H4 (cell line): ENCODE data around the gene AUTS2. TPM values are rescaled to one million over a fixed set of nuclear protein-coding genes. Genes with fewer than 3 reads are reported as not detected.

Experiments
- DNase-seq: peaks from one replicate; pipeline ENCODE4 v3.0.0-alpha.2; 2015; ENCODE audit warnings: low spot score
- total RNA-seq: library from RNA; depleted of rRNA; stranded (reverse); fragments of >200 nt; shearing (Covaris generic); gene quantifications from 2 replicates; pipeline ENCODE4 v1.2.3, GENCODE V29; 2014

AUTS2 gene
- total RNA-seq, 1 experiment from 2014 or later: 4.1 TPM

GRCh38 chr7:70573071-70573661 lies 974.9 kb downstream of the AUTS2 start:
- DNase-seq: no peak

DNA sequence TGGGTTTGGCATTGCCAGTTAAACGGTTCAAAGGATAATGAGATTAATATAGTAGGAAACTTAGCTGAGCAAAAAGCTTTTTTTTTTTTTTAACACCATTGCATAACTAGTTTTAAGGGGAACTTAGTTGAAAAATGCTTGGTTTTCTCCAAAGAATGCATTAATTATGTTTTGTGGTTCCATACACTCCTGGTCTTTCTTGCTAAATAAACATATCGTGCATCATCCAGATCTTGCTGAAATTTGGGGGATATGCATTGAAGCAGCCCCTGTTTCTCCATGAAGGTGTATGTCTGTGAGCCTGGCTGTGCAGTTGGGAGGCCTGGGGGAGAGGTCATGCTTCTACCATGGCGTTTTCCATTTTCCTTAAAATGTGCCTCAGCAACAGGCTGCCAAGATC lies 975.4 kb downstream of the AUTS2 start:
- DNase-seq: no peak

- no peak for DNase-seq
Observed at GRCh38 chr7:70574314-70574834, 976.1 kb downstream of the AUTS2 start.

GRCh38 chr7:70574970-70575799 lies 976.9 kb downstream of the AUTS2 start:
- DNase-seq: no peak

GRCh38 chr7:70577078-70577477 lies 978.8 kb downstream of the AUTS2 start:
- no peak for DNase-seq

GRCh38 chr7:70578131-70578530 lies 979.9 kb downstream of the AUTS2 start:
- DNase-seq: no peak

- DNase-seq: no peak
Observed at GRCh38 chr7:70579397-70580097, 981.3 kb downstream of the AUTS2 start.

GRCh38 chr7:70580161-70580560 lies 981.9 kb downstream of the AUTS2 start:
- DNase-seq: no peak

- no peak for DNase-seq
Observed at GRCh38 chr7:70582927-70583895, 984.9 kb downstream of the AUTS2 start.

DNA sequence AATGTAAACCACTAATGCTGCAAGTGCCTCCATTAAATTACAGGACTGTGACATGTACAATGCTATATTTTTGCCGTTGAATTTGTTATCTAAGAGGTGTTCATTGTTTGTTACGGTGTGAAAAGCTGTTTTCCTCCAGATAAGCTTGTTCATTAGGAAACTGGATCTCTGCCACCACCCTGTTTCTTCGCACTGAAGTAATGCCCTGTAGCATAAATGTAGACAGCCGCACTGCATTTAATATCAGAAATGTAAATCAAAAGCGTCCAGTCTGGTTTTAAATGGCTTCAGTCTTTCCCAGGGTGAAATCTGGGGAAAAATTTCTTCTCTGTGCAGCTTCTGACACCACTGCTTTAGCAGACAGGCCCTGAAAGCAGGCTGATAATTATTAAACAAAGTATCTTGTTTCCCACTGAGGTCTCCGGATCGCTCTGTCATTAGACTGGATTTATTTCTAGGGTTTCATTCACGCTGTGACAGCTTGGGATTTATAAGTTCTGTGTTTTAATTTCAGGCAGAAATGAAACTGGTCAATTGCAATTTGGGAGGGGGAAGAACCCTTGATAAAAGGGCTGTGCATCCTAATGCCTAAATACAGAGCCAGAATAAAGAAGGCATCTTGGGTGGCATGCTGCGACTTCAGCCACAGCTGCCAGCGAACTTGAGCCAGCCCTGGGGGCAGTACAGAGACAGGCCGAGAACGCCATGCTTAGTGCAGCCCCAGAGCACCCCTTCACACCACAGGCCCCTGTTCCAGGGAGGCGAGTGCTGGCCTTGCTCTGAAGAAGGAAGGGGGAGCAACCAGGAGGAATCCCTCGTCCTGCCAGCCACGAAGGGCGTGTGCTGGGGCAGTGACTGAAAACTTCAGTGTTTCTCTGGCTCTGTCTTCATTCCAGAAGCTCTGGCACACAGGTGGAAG lies 985.9 kb downstream of the AUTS2 start:
- no peak for DNase-seq

DNA sequence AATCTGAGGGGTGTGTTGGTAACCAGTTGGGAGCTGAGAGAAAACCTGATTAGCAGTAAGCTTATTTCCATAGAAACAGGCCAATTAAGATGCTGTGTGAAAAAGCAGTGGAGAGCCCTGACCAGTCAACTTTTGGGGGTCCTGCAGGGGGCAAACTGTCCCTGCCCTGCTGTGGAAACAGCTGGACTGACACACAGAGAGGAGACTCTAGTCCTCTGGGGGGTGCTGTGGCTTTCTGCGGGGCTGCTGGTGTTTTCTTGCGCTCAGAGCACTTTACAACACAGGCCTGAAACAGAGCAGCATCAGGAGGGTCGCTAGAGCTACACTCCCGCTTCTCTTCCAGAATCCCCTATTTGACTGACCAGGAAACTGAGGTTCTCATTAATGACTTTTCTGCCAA lies 986.8 kb downstream of the AUTS2 start:
- DNase-seq: no peak

- no peak for DNase-seq
Observed at GRCh38 chr7:70586822-70587221, 988.5 kb downstream of the AUTS2 start.

GRCh38 chr7:70587739-70588138 lies 989.5 kb downstream of the AUTS2 start:
- DNase-seq: no peak

GRCh38 chr7:70588191-70588921 lies 990.1 kb downstream of the AUTS2 start:
- no peak for DNase-seq

- no peak for DNase-seq
Observed at GRCh38 chr7:70589010-70589409, 990.7 kb downstream of the AUTS2 start.

- no peak for DNase-seq
Observed at GRCh38 chr7:70589590-70589989, 991.3 kb downstream of the AUTS2 start.

DNA sequence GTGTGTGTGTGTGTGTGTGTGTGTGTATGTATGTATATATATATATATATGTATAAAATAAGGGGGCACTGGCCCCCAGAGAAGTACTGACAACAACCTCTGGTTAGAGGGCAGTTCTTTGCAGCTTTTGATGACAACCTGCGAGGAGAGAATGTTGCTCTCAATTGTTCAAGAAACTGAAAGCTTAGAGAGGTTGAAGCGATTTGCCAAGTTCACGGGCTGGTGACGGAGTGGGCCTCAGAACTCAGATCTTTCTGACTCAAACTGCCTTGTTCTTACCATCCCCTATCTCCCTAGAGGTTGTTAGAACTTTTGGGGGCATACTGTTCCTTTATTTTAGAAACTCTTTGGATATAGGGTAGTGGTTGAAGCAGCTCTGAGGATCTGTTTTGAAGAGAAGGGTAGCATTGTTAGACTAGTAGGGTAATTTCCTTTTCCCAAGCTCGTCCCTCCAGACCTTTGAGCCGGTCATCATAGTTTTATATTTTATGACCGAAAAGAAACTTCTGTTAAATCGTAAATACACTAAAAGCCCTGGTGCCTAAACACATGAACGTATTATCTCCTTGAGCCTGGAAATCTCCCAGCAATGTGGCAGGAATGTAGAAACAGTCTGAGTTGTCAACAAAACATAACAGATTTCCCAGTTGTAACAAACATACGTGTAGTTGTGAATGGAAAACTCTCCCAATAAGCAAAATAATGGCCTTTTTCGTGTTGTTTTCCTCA lies 992.0 kb downstream of the AUTS2 start:
- no peak for DNase-seq

- DNase-seq: no peak
Observed at GRCh38 chr7:70591643-70592042, 993.4 kb downstream of the AUTS2 start.

DNA sequence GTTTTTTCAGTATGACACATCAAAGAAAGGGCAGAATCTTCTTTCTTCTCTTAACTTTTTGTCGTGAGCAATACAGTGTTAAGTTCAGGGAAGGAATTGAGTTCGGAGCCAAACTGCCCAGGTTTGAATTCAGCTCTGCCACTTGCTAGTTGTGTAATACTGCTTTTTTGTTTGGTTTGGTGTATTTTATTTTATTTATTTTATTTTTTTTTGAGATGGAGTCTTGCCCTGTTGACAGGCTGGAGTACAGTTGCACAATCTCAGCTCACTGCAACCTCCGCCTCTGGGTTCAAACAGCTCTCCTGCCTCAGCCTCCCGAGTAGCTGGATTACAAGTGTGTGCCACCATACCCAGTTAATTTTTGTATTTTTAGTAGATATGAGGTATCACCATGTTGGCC lies 993.9 kb downstream of the AUTS2 start:
- no peak for DNase-seq
